Spleen (tissue), 11 donors: ENCODE data around the gene CSTF3. TPM values are rescaled to one million over a fixed set of nuclear protein-coding genes. Genes with fewer than 3 reads are reported as not detected.

Source experiments
- DNase-seq: peaks from one replicate; pipeline ENCODE4 v3.0.0-alpha.2; 2020
- H3K27ac ChIP-seq, 8 donors: fragments of 200-600 bp; sonication (generic) in 7 of 8; 1 replicate in 4 of 8; 2 replicates in 4 of 8; pipeline versions ENCODE4 v1.5.0 to v1.8.0; 2016 to 2021; ENCODE audit warnings: inconsistent platforms in 4 of 8, mild to moderate bottlenecking in 4 of 8, moderate library complexity in 1 of 8
- H3K27me3 ChIP-seq, 7 donors: fragments of 200-600 bp; sonication (generic) in 6 of 7; replicated peaks in 1 of 7; 1 replicate in 4 of 7; 2 replicates in 3 of 7; pipeline versions ENCODE4 v1.5.0 to v1.8.0; 2016 to 2021; ENCODE audit warnings: inconsistent platforms in 3 of 7, mild to moderate bottlenecking in 1 of 7
- H3K36me3 ChIP-seq, 6 donors: fragments of 200-600 bp; sonication (generic) in 5 of 6; 1 replicate in 4 of 6; 2 replicates in 2 of 6; pipeline versions ENCODE4 v1.5.0 to v1.8.0; 2016 to 2021; ENCODE audit warnings: inconsistent platforms in 2 of 6
- H3K4me1 ChIP-seq, 6 donors: fragments of 200-600 bp; sonication (generic) in 5 of 6; 1 replicate in 3 of 6; 2 replicates in 3 of 6; pipeline versions ENCODE4 v1.5.0 to v1.8.0; 2016 to 2021; ENCODE audit warnings: inconsistent platforms in 3 of 6
- H3K4me3 ChIP-seq, 8 donors: fragments of 200-600 bp; sonication (generic) in 7 of 8; 1 replicate in 4 of 8; 2 replicates in 4 of 8; pipeline versions ENCODE4 v1.5.0 to v1.8.0; 2016 to 2021; ENCODE audit warnings: inconsistent platforms in 4 of 8, mild to moderate bottlenecking in 4 of 8, moderate library complexity in 2 of 8
- H3K9me3 ChIP-seq, 8 donors: fragments of 200-600 bp; sonication (generic) in 7 of 8; 1 replicate in 4 of 8; 2 replicates in 4 of 8; pipeline versions ENCODE4 v1.5.0 to v1.8.0; 2016 to 2021; ENCODE audit warnings: inconsistent platforms in 4 of 8
- CTCF ChIP-seq, 11 experiments: fragments of 200-600 bp in 7 of 11; fragments of 450-650 bp in 4 of 11; sonication (generic) in 4 of 11; IDR thresholded peaks in 8 of 11; conservative IDR thresholded peaks in 3 of 11; 1 replicate in 7 of 11; 2 replicates in 4 of 11; pipeline versions ENCODE4 v1.4.0 to v1.8.0; 2016 to 2021; ENCODE audit warnings: antibody characterized with exemption in 11 of 11, inconsistent platforms in 4 of 11, mild to moderate bottlenecking in 1 of 11
- POLR2A ChIP-seq, 3 donors: fragments of 450-650 bp; IDR thresholded peaks; one replicate each; pipeline ENCODE4 v1.5.1; 2017; ENCODE audit warnings: antibody characterized with exemption in 3 of 3, mild to moderate bottlenecking in 1 of 3
- POLR2AphosphoS5 ChIP-seq, 3 donors: sonication (generic); formaldehyde crosslinking; IDR thresholded peaks; one replicate each; pipeline ENCODE4 v1.5.1; 2017; ENCODE audit warnings: antibody characterized with exemption in 3 of 3
- WGBS, 5 donors: extraction: QIAGEN DNeasy Blood & Tissue Kit in 3 of 5; methylation state at CpG; one replicate each; pipeline versions ENCODE4 v1.1.5 to v1.1.7; 2013 to 2018; 5-methylcytosine and 5-hydroxymethylcytosine counted together
- intact Hi-C: fragments of 100-400 bp; cut with DNase I; formaldehyde crosslinking; loops from one replicate; pipeline ENCODE4 v1.15.0; 2023; ENCODE audit warnings: low total_unique reads
- polyA plus RNA-seq, 3 donors: library from polyadenylated mRNA; stranded (reverse); fragments of 200-250 nt; gene quantifications; one replicate each; pipeline ENCODE4 v1.2.1, GENCODE V29; 2013
- total RNA-seq, 7 donors: library from RNA; depleted of rRNA in 3 of 7; stranded (reverse); fragments of >200 nt in 3 of 7; fragmentation: NEBNext Ultra II Directional in 4 of 7; extraction: Animal tissue kit (Norgen Biotek cat#: 25700) in 4 of 7; gene quantifications; one replicate each; pipeline versions ENCODE4 v1.1.0 to v1.2.1, GENCODE V29; 2016 to 2021
- donor health status: healthy with polysubstance abuse.
- donor health status: DM: no; HTN: no; CAD: no; lungs with moderate emphysema.
- donor health status: DM: no; HTN: no; CAD: no.
- donor health status: Bipolar disorder and iron deficiency.
- donor health status: healthy.
- donor health status: DM: no; HTN: no; CAD: no.
- donor health status: DM: yes; HTN: yes; CAD: no.

The CSTF3 gene
- total and polyA plus RNA-seq, 10 donors, result 19.8 to 32.8 (median 26.9) TPM

GRCh38 chr11:33172345-33172744, 11.1 kb upstream of the CSTF3 start:
- DNase-seq, result no peak
- no peaks in the 10 kb centered on the region for H3K36me3 ChIP-seq
- no peak overlapping the region for H3K4me3 ChIP-seq
- no peak overlapping the region for H3K27ac ChIP-seq
- peaks cover 0 to 7% (median 0%) of the 10 kb centered on the region in 6 donors for H3K4me1 ChIP-seq
- intact Hi-C loops, result loop anchor here (10.0 kb wide), 1 partner anchor 82 kb away; the partner anchor contains the start of gene HIPK3
- WGBS, 5 donors, result 94 to 98% (median 96%) methylated on average over 5 of the region's 5 CpGs
- TF ChIP-seq POLR2AphosphoS5 (IDR thresholded peaks at IDR 0.05) (no peak), POLR2A (IDR thresholded peaks at IDR 0.05) (no peak), CTCF (IDR thresholded peaks at IDR 0.05 in 8 of 11, conservative IDR thresholded peaks at IDR 0.05 in 3 of 11) (no peak)
- H3K27me3 ChIP-seq, result no peaks in the 10 kb centered on the region
- H3K9me3 ChIP-seq, result no peaks in the 10 kb centered on the region

GRCh38 chr11:33171251-33171650, 10.0 kb upstream of the CSTF3 start:
- no peaks in the 10 kb centered on the region for H3K36me3 ChIP-seq
- intact Hi-C loops, result loop anchor here (10.0 kb wide), 1 partner anchor 84 kb away; the partner anchor contains the start of gene HIPK3
- H3K4me3 ChIP-seq, result no peak overlapping the region
- H3K27ac ChIP-seq, result no peak overlapping the region
- TF ChIP-seq CTCF (IDR thresholded peaks at IDR 0.05 in 8 of 11, conservative IDR thresholded peaks at IDR 0.05 in 3 of 11) (no peak), POLR2A (IDR thresholded peaks at IDR 0.05) (no peak), POLR2AphosphoS5 (IDR thresholded peaks at IDR 0.05) (no peak)
- no peaks in the 10 kb centered on the region for H3K9me3 ChIP-seq
- peaks cover 0 to 13% (median 0%) of the 10 kb centered on the region in 6 donors for H3K4me1 ChIP-seq
- H3K27me3 ChIP-seq, result no peaks in the 10 kb centered on the region
- WGBS, 5 donors, result 89 to 97% (median 96%) methylated on average over 1 of the region's 1 CpG
- DNase-seq, result no peak

- intact Hi-C loops, result loop anchor here (5.0 kb wide), 1 partner anchor 154 kb away; no protein-coding TSS in a partner anchor
- Histone ChIP-seq H3K4me3 (no peak overlapping the region), H3K27me3 (no peaks in the 10 kb centered on the region), H3K36me3 (no peaks in the 10 kb centered on the region), H3K27ac (no peak overlapping the region), H3K4me1 (peaks cover 0 to 18% (median 0%) of the 10 kb centered on the region in 6 donors), H3K9me3 (no peaks in the 10 kb centered on the region)
- TF ChIP-seq POLR2A (IDR thresholded peaks at IDR 0.05) (no peak), CTCF (IDR thresholded peaks at IDR 0.05 in 8 of 11, conservative IDR thresholded peaks at IDR 0.05 in 3 of 11) (no peak), POLR2AphosphoS5 (IDR thresholded peaks at IDR 0.05) (no peak)
- 52 to 85% (median 63%) methylated on average over 4 of the region's 4 CpGs for WGBS, 5 donors
- DNase-seq, result no peak
Measured at GRCh38 chr11:33168709-33169200, 7.5 kb upstream of the CSTF3 start.

GRCh38 chr11:33162831-33163230, 1.6 kb upstream of the CSTF3 start:
- peaks cover 22 to 55% (median 38%) of the 10 kb centered on the region in 6 donors for H3K4me1 ChIP-seq
- no peaks in the 10 kb centered on the region for H3K27me3 ChIP-seq
- no peak overlapping the region for H3K4me3 ChIP-seq
- no peak for TF ChIP-seq POLR2AphosphoS5 (IDR thresholded peaks at IDR 0.05)
- TF ChIP-seq POLR2A (IDR thresholded peaks at IDR 0.05), result no peak
- TF ChIP-seq CTCF (IDR thresholded peaks at IDR 0.05 in 8 of 11, conservative IDR thresholded peaks at IDR 0.05 in 3 of 11), result no peak
- no peaks in the 10 kb centered on the region for H3K36me3 ChIP-seq
- no peak for DNase-seq
- H3K9me3 ChIP-seq, result no peaks in the 10 kb centered on the region
- intact Hi-C loops, result no loop called here
- H3K27ac ChIP-seq, result no peak overlapping the region
- 94 to 99% (median 96%) methylated on average over 8 of the region's 8 CpGs for WGBS, 5 donors
